Natural killer cell (primary cell): ENCODE measurements around the gene ZNF180. TPM values are rescaled to one million over a fixed set of nuclear protein-coding genes. Genes with fewer than 3 reads are reported as not detected.
"Not testable (repeated sequence)": the region's sequence is repeated elsewhere in the genome, so short reads cannot be mapped to it uniquely, and the experiment has no call there.

ENCODE experiments used
- ATAC-seq, 3 donors: fragments of 150-1000 bp in 2 of 3; fragments of 200-7000 bp in 1 of 3; cut with Tn5 transposase; 1 replicate in 1 of 3; 2 replicates in 2 of 3; pipeline ENCODE4 v1.10.0; 2021; ENCODE audit warnings: mild to moderate bottlenecking in 2 of 3, moderate library complexity in 2 of 3
- DNase-seq, 2 donors: peaks; one replicate each; pipeline versions ENCODE4 v3.0.0 to v3.0.0-alpha.2; 2013 to 2021; ENCODE audit warnings: mixed read lengths in 1 of 2
- H3K27ac ChIP-seq: one replicate; pipeline ENCODE4 v1.5.1; 2013; ENCODE audit warnings: mild to moderate bottlenecking, low read length
- H3K27me3 ChIP-seq: one replicate; pipeline ENCODE4 v1.6.1; 2013; ENCODE audit warnings: low read length; ENCODE audit not compliant: control insufficient read depth, insufficient read depth
- H3K36me3 ChIP-seq: one replicate; pipeline ENCODE4 v1.6.1; 2013; ENCODE audit warnings: low read length; ENCODE audit not compliant: control insufficient read depth, insufficient read depth
- H3K4me1 ChIP-seq: one replicate; pipeline ENCODE4 v1.6.1; 2013; ENCODE audit warnings: low read length; ENCODE audit not compliant: control insufficient read depth, insufficient read depth
- H3K4me3 ChIP-seq: one replicate; pipeline ENCODE4 v1.5.1; 2013; ENCODE audit warnings: low read length
- H3K9me3 ChIP-seq: one replicate; pipeline ENCODE4 v1.6.1; 2013; ENCODE audit warnings: low read length; ENCODE audit not compliant: control insufficient read depth, insufficient read depth
- H3K27ac Mint-ChIP-seq, 2 donors: one replicate each; pipeline ENCODE4 v1.8.0; 2022; ENCODE audit warnings: mild to moderate bottlenecking in 2 of 2, mixed read lengths in 2 of 2, moderate library complexity in 1 of 2
- H3K27me3 Mint-ChIP-seq, 2 donors: one replicate each; pipeline ENCODE4 v1.8.0; 2022; ENCODE audit warnings: low read depth in 2 of 2, mixed read lengths in 2 of 2
- H3K36me3 Mint-ChIP-seq: one replicate; pipeline ENCODE4 v1.8.0; 2022; ENCODE audit warnings: mixed read lengths
- H3K4me1 Mint-ChIP-seq, 2 donors: one replicate each; pipeline ENCODE4 v1.8.0; 2022; ENCODE audit warnings: mixed read lengths in 2 of 2
- H3K4me3 Mint-ChIP-seq: one replicate; pipeline ENCODE4 v1.8.0; 2022; ENCODE audit warnings: mild to moderate bottlenecking, moderate library complexity, mixed read lengths
- H3K9me3 Mint-ChIP-seq, 2 donors: one replicate each; pipeline ENCODE4 v1.8.0; 2022; ENCODE audit warnings: mixed read lengths in 2 of 2
- WGBS: methylation state at CpG from one replicate; pipeline ENCODE4 v1.1.7; 2013; ENCODE audit warnings: missing lambda C conversion rate; ENCODE audit not compliant: insufficient coverage; 5-methylcytosine and 5-hydroxymethylcytosine counted together
- intact Hi-C: fragments of 100-400 bp; cut with micrococcal nuclease; formaldehyde crosslinking; loops from one replicate; pipeline ENCODE4 v1.14.2; 2022
- total RNA-seq, 4 donors: library from RNA; stranded (reverse); fragments of 120-200 nt in 1 of 4; gene quantifications; one replicate each; pipeline versions ENCODE4 v1.2.3 to v1.2.4, GENCODE V29; 2013 to 2022
- TF ChIP-seq, protein P1 (sequence below): fragments of 200-600 bp; IDR thresholded peaks from one replicate; pipeline ENCODE4 v1.8.0; 2022; ENCODE audit warnings: antibody characterized with exemption

The ZNF180 gene
- total RNA-seq, 3 donors from 2014 or later (not counting 1 experiment from before 2014, with no cell fraction given): 6.0 to 8.7 (median 8.0) TPM

- Histone ChIP-seq H3K4me1 (no peaks in the 10 kb centered on the region), H3K27me3 (no peaks in the 10 kb centered on the region), H3K4me3 (no peak overlapping the region), H3K27ac (no peak overlapping the region), H3K9me3 (peaks cover 3% of the 10 kb centered on the region), H3K36me3 (no peaks in the 10 kb centered on the region)
- peaks cover 11 to 30% of the 10 kb centered on the region in 2 donors for H3K27me3 Mint-ChIP-seq
- no peak overlapping the region for H3K27ac Mint-ChIP-seq
- H3K36me3 Mint-ChIP-seq: no peaks in the 10 kb centered on the region
- peaks cover 2 to 5% of the 10 kb centered on the region in 2 donors for H3K9me3 Mint-ChIP-seq
- intact Hi-C loops: no loop called here
- H3K4me1 Mint-ChIP-seq: no peaks in the 10 kb centered on the region
- no peak overlapping the region for H3K4me3 Mint-ChIP-seq
- no peak for DNase-seq
- WGBS: 71% methylated on average over 11 of the region's 11 CpGs
- TF ChIP-seq, protein P1, sequence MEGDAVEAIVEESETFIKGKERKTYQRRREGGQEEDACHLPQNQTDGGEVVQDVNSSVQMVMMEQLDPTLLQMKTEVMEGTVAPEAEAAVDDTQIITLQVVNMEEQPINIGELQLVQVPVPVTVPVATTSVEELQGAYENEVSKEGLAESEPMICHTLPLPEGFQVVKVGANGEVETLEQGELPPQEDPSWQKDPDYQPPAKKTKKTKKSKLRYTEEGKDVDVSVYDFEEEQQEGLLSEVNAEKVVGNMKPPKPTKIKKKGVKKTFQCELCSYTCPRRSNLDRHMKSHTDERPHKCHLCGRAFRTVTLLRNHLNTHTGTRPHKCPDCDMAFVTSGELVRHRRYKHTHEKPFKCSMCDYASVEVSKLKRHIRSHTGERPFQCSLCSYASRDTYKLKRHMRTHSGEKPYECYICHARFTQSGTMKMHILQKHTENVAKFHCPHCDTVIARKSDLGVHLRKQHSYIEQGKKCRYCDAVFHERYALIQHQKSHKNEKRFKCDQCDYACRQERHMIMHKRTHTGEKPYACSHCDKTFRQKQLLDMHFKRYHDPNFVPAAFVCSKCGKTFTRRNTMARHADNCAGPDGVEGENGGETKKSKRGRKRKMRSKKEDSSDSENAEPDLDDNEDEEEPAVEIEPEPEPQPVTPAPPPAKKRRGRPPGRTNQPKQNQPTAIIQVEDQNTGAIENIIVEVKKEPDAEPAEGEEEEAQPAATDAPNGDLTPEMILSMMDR: no peak
- ATAC-seq: no peak
Observed at GRCh38 chr19:44539236-44539826, 39.0 kb upstream of the ZNF180 start.

GRCh38 chr19:44535361-44535760, 35.0 kb upstream of the ZNF180 start:
- WGBS: 43% methylated on average over 2 of the region's 3 CpGs
- H3K27me3 ChIP-seq, H3K36me3 Mint-ChIP-seq, H3K27ac Mint-ChIP-seq, H3K4me3 Mint-ChIP-seq, ATAC-seq, H3K4me1 Mint-ChIP-seq, H3K9me3 Mint-ChIP-seq, H3K36me3 ChIP-seq, intact Hi-C loops, H3K9me3 ChIP-seq, H3K27ac ChIP-seq, DNase-seq, H3K4me3 ChIP-seq, H3K4me1 ChIP-seq: not testable (repeated sequence)
- peaks cover 11 to 19% of the 10 kb centered on the region in 2 donors for H3K27me3 Mint-ChIP-seq

DNA sequence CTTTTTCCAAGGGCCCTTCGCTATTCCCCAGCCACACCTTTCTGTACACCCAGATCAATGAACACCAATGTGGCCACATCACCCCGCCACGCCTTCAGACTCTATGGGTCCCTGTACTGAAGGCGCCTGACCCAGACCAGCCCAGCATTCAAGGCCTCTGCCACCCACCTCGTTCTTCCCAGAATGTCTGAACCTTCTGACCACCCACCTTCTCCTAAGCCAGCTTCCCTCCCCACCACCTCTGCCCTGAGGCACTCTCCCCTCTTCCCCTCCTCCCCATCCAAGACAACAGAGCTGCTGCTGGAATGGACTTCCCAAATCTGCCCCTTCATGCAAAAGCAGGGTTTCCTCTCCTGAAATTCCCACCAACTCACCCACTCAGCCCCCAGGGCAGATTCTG, 32.5 kb upstream of the ZNF180 start:
- DNase-seq (no peak), ATAC-seq (no peak)
- Histone ChIP-seq H3K4me3 (no peak overlapping the region), H3K27me3 (no peaks in the 10 kb centered on the region), H3K36me3 (no peaks in the 10 kb centered on the region), H3K9me3 (no peaks in the 10 kb centered on the region), H3K4me1 (no peaks in the 10 kb centered on the region), H3K27ac (no peak overlapping the region)
- Mint-ChIP-seq H3K4me1 (no peaks in the 10 kb centered on the region), H3K4me3 (no peak overlapping the region), H3K36me3 (no peaks in the 10 kb centered on the region), H3K9me3 (no peaks in the 10 kb centered on the region), H3K27ac (no peak overlapping the region), H3K27me3 (peaks cover 11 to 21% of the 10 kb centered on the region in 2 donors)
- TF ChIP-seq, protein P1: no peak
- intact Hi-C loops: no loop called here
- 90% methylated on average over 5 of the region's 5 CpGs for WGBS

- H3K4me1 Mint-ChIP-seq: no peaks in the 10 kb centered on the region
- Histone ChIP-seq H3K4me1 (no peaks in the 10 kb centered on the region), H3K27me3 (no peaks in the 10 kb centered on the region), H3K4me3 (no peak overlapping the region), H3K36me3 (no peaks in the 10 kb centered on the region), H3K27ac (no peak overlapping the region), H3K9me3 (no peaks in the 10 kb centered on the region)
- ATAC-seq: no peak
- intact Hi-C loops: no loop called here
- TF ChIP-seq, protein P1: no peak
- H3K9me3 Mint-ChIP-seq: no peaks in the 10 kb centered on the region
- H3K27ac Mint-ChIP-seq: no peak overlapping the region
- WGBS: 72% methylated on average over 6 of the region's 6 CpGs
- H3K4me3 Mint-ChIP-seq: no peak overlapping the region
- DNase-seq: no peak
- no peaks in the 10 kb centered on the region for H3K36me3 Mint-ChIP-seq
- peaks cover 11 to 18% of the 10 kb centered on the region in 2 donors for H3K27me3 Mint-ChIP-seq
Observed at GRCh38 chr19:44530777-44531176, 30.5 kb upstream of the ZNF180 start.
